Astrocyte of the spinal cord (primary cell): Measurements from ENCODE around the gene MRGPRD.
"Not testable (repeated sequence)": the region's sequence is repeated elsewhere in the genome, so short reads cannot be mapped to it uniquely, and the experiment has no call there.

Experiments
- DNase-seq: peaks from one replicate; pipeline ENCODE4 v3.0.0; 2011; ENCODE audit warnings: low read depth, low spot score
- H3K4me3 ChIP-seq: 2 replicates; pipeline ENCODE4 v1.5.1; 2011; ENCODE audit warnings: low read depth, mild to moderate bottlenecking, low read length, moderate library complexity
- CTCF ChIP-seq: IDR thresholded peaks from 2 replicates; pipeline ENCODE4 v1.5.1; 2012; ENCODE audit warnings: low read depth, mild to moderate bottlenecking, low read length, inconsistent platforms
- in situ Hi-C: cut with HindIII; loops from 2 replicates; pipeline ENCODE4 v1.10.0; 2017; ENCODE audit warnings: low sequenced_read_pairs

MRGPRD gene

GRCh38 chr11:69002570-69003231, 21.9 kb upstream of the MRGPRD start:
- H3K4me3 ChIP-seq: no peak overlapping the region
- DNase-seq: no peak
- in situ Hi-C loops: no loop called here
- no peak for TF ChIP-seq CTCF

- no peak overlapping the region for H3K4me3 ChIP-seq
- DNase-seq: no peak
- in situ Hi-C loops: no loop called here
- no peak for TF ChIP-seq CTCF
These were observed 21.4 kb upstream of the MRGPRD start for GRCh38 chr11:69002110-69002569.

GRCh38 chr11:69001243-69002081, 20.7 kb upstream of the MRGPRD start:
- TF ChIP-seq CTCF: no peak
- H3K4me3 ChIP-seq: no peak overlapping the region
- in situ Hi-C loops: no loop called here
- DNase-seq: no peak

- peak; percentile 65 for TF ChIP-seq CTCF
- DNase-seq: peak; percentile 82
- no peak overlapping the region for H3K4me3 ChIP-seq
- in situ Hi-C loops: no loop called here
These were observed 20.1 kb upstream of the MRGPRD start for GRCh38 chr11:69000831-69001242.

- TF ChIP-seq CTCF: no peak
- DNase-seq: no peak
- no peak overlapping the region for H3K4me3 ChIP-seq
- in situ Hi-C loops: no loop called here
These were observed 19.6 kb upstream of the MRGPRD start for GRCh38 chr11:69000391-69000790.

GRCh38 chr11:68999748-69000355, 19.1 kb upstream of the MRGPRD start:
- H3K4me3 ChIP-seq, in situ Hi-C loops, DNase-seq: not testable (repeated sequence)
